PC-3 (cell line): ENCODE data around the gene EFNB1. TPM values are rescaled to one million over a fixed set of nuclear protein-coding genes. Genes with fewer than 3 reads are reported as not detected.

ENCODE experiments used
- ATAC-seq: fragments of 200-7000 bp; cut with Tn5 transposase; 2 replicates; pipeline ENCODE4 v1.9.1; 2020; ENCODE audit warnings: mild to moderate bottlenecking, moderate library complexity
- BruUV-seq: library from RNA; stranded (reverse); fragments of 400-500 nt; replicated peaks from 2 replicates; lab custom pipeline; 2021; lab: Mats Ljungman, UMichigan
- CTCF ChIA-PET: fragments of 300-600 bp; sonication (Branson Sonifier 250); formaldehyde crosslinking; loops from one replicate; lab custom pipeline; 2022; ENCODE audit warnings: antibody characterized with exemption; lab: Charles Lee
- POLR2A ChIA-PET: fragments of 300-600 bp; sonication (Branson Sonifier 250); formaldehyde crosslinking; loops from one replicate; lab custom pipeline; 2022; ENCODE audit warnings: antibody characterized with exemption; ENCODE audit not compliant: unreplicated experiment; lab: Charles Lee
- DNase-seq: peaks from one replicate; pipeline ENCODE4 v3.0.0-alpha.2; 2015
- H2AFZ ChIP-seq: fragments of 300-600 bp; sonication (generic); 2 replicates; pipeline ENCODE4 v1.6.0; 2016; ENCODE audit warnings: antibody characterized with exemption, low read length
- H3F3A ChIP-seq: fragments of 300-600 bp; sonication (generic); one replicate; pipeline ENCODE4 v1.6.0; 2017; ENCODE audit warnings: antibody characterized with exemption, low read length, control low read depth, mild to moderate bottlenecking; ENCODE audit not compliant: unreplicated experiment
- H3K27ac ChIP-seq: fragments of 300-600 bp; sonication (generic); 2 replicates; pipeline ENCODE4 v1.5.1; 2016; ENCODE audit warnings: mild to moderate bottlenecking, low read length
- H3K27me3 ChIP-seq: fragments of 300-600 bp; sonication (generic); 2 replicates; pipeline ENCODE4 v1.6.1; 2016; ENCODE audit warnings: low read length, mixed read lengths
- H3K36me3 ChIP-seq: fragments of 300-600 bp; sonication (generic); 2 replicates; pipeline ENCODE4 v1.6.1; 2016; ENCODE audit warnings: low read depth, mixed run types, low read length, mixed read lengths
- H3K4me1 ChIP-seq: fragments of 300-600 bp; sonication (generic); 2 replicates; pipeline ENCODE4 v1.5.1; 2016; ENCODE audit warnings: low read length; ENCODE audit not compliant: insufficient read depth
- H3K4me2 ChIP-seq: fragments of 300-600 bp; sonication (generic); 2 replicates; pipeline ENCODE4 v1.6.0; 2016; ENCODE audit warnings: low read length
- H3K4me3 ChIP-seq: fragments of 300-600 bp; sonication (generic); 2 replicates; pipeline ENCODE4 v1.5.1; 2016; ENCODE audit warnings: mild to moderate bottlenecking, low read length, mixed read lengths
- H3K79me2 ChIP-seq: fragments of 300-600 bp; sonication (generic); 2 replicates; pipeline ENCODE4 v1.6.1; 2017; ENCODE audit warnings: low read length, mixed read lengths
- H3K9ac ChIP-seq: fragments of 300-600 bp; sonication (generic); 2 replicates; pipeline ENCODE4 v1.6.0; 2016; ENCODE audit warnings: mild to moderate bottlenecking, low read length
- H3K9me2 ChIP-seq: fragments of 300-600 bp; sonication (generic); replicated peaks from 2 replicates; pipeline ENCODE4 v1.6.1; 2016; ENCODE audit warnings: mixed run types, low read length, mixed read lengths
- H3K9me3 ChIP-seq: fragments of 300-600 bp; sonication (generic); 2 replicates; pipeline ENCODE4 v1.6.1; 2016; ENCODE audit warnings: low read length, mixed read lengths
- H4K20me1 ChIP-seq: fragments of 300-600 bp; sonication (generic); 2 replicates; pipeline ENCODE4 v1.6.1; 2016; ENCODE audit warnings: low read length, mixed read lengths
- EZH2 ChIP-seq: fragments of 300-600 bp; sonication (generic); IDR thresholded peaks from one replicate; pipeline ENCODE4 v1.6.1; 2017; ENCODE audit warnings: antibody characterized with exemption, mild to moderate bottlenecking, low read length; ENCODE audit not compliant: unreplicated experiment
- EZH2phosphoT487 ChIP-seq: fragments of 300-600 bp; sonication (generic); IDR thresholded peaks from 2 replicates; pipeline ENCODE4 v1.6.1; 2018; ENCODE audit warnings: mild to moderate bottlenecking, antibody characterized with exemption, low read length, borderline replicate concordance
- intact Hi-C: fragments of 100-400 bp; cut with micrococcal nuclease; formaldehyde crosslinking; loops from 2 replicates; pipeline ENCODE4 v1.9.0; 2023
- total RNA-seq: library from RNA; depleted of rRNA; stranded (reverse); fragments of >200 nt; gene quantifications from 2 replicates; pipeline ENCODE4 v1.2.3, GENCODE V29; 2014
- TF ChIP-seq, protein P1 (sequence below): fragments of 300-600 bp; sonication (generic); conservative IDR thresholded peaks from 2 replicates; pipeline ENCODE4 v1.5.1; 2017; ENCODE audit warnings: antibody characterized with exemption, low read depth, mild to moderate bottlenecking, low read length

EFNB1 gene
- total RNA-seq, 1 experiment from 2014 or later: 102 TPM

DNA sequence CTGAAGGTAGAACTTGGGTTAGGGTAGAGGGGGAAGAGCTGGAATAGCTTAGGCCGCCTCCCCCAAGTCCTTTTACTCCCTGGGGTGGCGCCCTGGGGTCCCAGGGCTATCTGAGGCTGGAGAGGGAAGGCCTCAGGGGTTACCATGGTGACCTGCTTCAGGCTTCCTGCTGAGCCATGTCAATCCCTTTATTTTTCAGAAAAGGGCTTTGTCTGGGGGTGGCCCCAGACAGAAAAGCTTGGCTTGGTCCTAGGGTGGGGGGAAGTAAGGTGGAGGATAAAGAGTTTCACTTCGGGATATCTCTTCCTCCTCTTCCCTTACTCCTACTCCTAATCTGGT is 6.3 kb downstream of the EFNB1 start:
- Histone ChIP-seq H3K79me2 (peaks cover 93% of the 10 kb centered on the region), H3K36me3 (peaks cover 19% of the 10 kb centered on the region), H3K4me1 (peaks cover 23% of the 10 kb centered on the region), H2AFZ (no peak overlapping the region), H3K27ac (no peak overlapping the region), H4K20me1 (peaks cover 71% of the 10 kb centered on the region), H3F3A (no peaks in the 10 kb centered on the region), H3K9ac (no peak overlapping the region), H3K4me2 (no peak overlapping the region), H3K27me3 (no peaks in the 10 kb centered on the region), H3K9me2 (no peaks in the 10 kb centered on the region), H3K4me3 (no peak overlapping the region), H3K9me3 (no peaks in the 10 kb centered on the region)
- POLR2A ChIA-PET: no interaction called here
- no TSS peak for BruUV-seq
- DNase-seq (no peak), ATAC-seq (no peak)
- CTCF ChIA-PET: no interaction called here
- intact Hi-C loops: no loop called here
- TF ChIP-seq EZH2phosphoT487: no peak
- TF ChIP-seq, protein P1, sequence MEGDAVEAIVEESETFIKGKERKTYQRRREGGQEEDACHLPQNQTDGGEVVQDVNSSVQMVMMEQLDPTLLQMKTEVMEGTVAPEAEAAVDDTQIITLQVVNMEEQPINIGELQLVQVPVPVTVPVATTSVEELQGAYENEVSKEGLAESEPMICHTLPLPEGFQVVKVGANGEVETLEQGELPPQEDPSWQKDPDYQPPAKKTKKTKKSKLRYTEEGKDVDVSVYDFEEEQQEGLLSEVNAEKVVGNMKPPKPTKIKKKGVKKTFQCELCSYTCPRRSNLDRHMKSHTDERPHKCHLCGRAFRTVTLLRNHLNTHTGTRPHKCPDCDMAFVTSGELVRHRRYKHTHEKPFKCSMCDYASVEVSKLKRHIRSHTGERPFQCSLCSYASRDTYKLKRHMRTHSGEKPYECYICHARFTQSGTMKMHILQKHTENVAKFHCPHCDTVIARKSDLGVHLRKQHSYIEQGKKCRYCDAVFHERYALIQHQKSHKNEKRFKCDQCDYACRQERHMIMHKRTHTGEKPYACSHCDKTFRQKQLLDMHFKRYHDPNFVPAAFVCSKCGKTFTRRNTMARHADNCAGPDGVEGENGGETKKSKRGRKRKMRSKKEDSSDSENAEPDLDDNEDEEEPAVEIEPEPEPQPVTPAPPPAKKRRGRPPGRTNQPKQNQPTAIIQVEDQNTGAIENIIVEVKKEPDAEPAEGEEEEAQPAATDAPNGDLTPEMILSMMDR: no peak

DNA sequence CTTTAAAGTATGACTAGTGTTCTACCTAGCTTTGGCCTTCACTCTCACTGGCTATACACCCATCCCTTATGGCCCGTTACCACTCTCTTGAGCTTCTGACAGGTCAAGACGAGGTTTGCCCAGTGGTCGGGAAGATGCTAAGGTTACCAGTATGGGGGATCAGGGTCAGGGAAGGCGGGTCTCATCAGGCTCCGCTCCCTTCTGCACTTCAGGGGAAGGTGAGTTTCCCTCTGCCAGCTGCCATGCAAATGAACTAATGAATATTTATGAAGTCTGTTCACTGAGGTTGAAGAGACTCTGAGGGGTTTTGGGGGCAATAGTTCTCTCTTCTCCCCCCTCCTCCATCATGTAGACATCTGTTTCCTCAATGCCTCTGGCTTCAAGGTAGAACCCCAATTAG is 6.6 kb downstream of the EFNB1 start:
- Histone ChIP-seq H3K36me3 (peaks cover 19% of the 10 kb centered on the region), H4K20me1 (peaks cover 67% of the 10 kb centered on the region), H3K4me2 (no peak overlapping the region), H2AFZ (no peak overlapping the region), H3K9me2 (no peaks in the 10 kb centered on the region), H3K79me2 (peaks cover 89% of the 10 kb centered on the region), H3K27ac (no peak overlapping the region), H3K4me3 (no peak overlapping the region), H3F3A (no peaks in the 10 kb centered on the region), H3K9ac (no peak overlapping the region), H3K4me1 (peaks cover 23% of the 10 kb centered on the region), H3K9me3 (no peaks in the 10 kb centered on the region), H3K27me3 (no peaks in the 10 kb centered on the region)
- intact Hi-C loops: no loop called here
- BruUV-seq: no TSS peak
- ATAC-seq (no peak), DNase-seq (no peak)
- ChIA-PET POLR2A (no interaction called here), CTCF (no interaction called here)
- TF ChIP-seq EZH2phosphoT487 (no peak), EZH2 (no peak)
- TF ChIP-seq, protein P1: no peak

DNA sequence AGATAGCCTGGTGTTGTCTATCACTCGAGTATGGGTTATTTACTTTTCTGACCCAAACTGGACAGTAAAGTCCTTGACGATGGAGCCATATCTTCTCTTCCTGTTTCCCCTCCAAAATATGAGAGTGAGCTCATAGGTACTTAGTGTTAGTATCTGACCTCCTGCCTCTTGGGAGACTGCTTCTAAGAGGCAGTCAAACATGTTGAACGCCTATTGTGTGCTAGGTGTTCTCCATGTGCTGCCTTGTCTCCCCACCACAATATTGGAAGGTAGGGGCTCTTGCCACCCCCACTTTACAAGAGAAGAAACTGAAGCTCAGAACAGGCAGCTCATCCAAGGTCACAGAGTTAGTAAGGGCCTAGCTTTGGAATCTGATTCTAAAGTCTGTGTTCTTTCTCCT is 8.3 kb downstream of the EFNB1 start:
- no peak overlapping the region for H2AFZ ChIP-seq
- H3K9me3 ChIP-seq: no peaks in the 10 kb centered on the region
- H3K27ac ChIP-seq: no peak overlapping the region
- DNase-seq: no peak
- H3K36me3 ChIP-seq: peaks cover 19% of the 10 kb centered on the region
- no peaks in the 10 kb centered on the region for H3K27me3 ChIP-seq
- peaks cover 53% of the 10 kb centered on the region for H4K20me1 ChIP-seq
- BruUV-seq: no TSS peak
- H3F3A ChIP-seq: no peaks in the 10 kb centered on the region
- H3K4me2 ChIP-seq: no peak overlapping the region
- no peak for TF ChIP-seq EZH2
- no peak overlapping the region for H3K9ac ChIP-seq
- intact Hi-C loops: no loop called here
- peaks cover 23% of the 10 kb centered on the region for H3K4me1 ChIP-seq
- H3K79me2 ChIP-seq: peaks cover 73% of the 10 kb centered on the region
- ATAC-seq: no peak
- H3K9me2 ChIP-seq: no peaks in the 10 kb centered on the region
- H3K4me3 ChIP-seq: no peak overlapping the region
- ChIA-PET POLR2A (no interaction called here), CTCF (no interaction called here)
